ES-I3 (cell line): ENCODE results near the gene POLG.

Experiments
- H3K36me3 ChIP-seq: 2 replicates; pipeline ENCODE4 v1.6.1; 2013; ENCODE audit warnings: mild to moderate bottlenecking, low read length, control low read depth, moderate library complexity; ENCODE audit not compliant: insufficient read depth
- H3K4me1 ChIP-seq: 2 replicates; pipeline ENCODE4 v1.6.1; 2013; ENCODE audit warnings: mild to moderate bottlenecking, control low read depth, low read length; ENCODE audit not compliant: insufficient read depth
- H3K9ac ChIP-seq: 2 replicates; pipeline ENCODE4 v1.6.1; 2013; ENCODE audit warnings: low read depth, mild to moderate bottlenecking, low read length, moderate library complexity
- H3K9me3 ChIP-seq: 2 replicates; pipeline ENCODE4 v1.6.1; 2013; ENCODE audit warnings: mild to moderate bottlenecking, low read length, moderate library complexity; ENCODE audit not compliant: control insufficient read depth, insufficient read depth

POLG gene

GRCh38 chr15:89352476-89352875 is 17.9 kb upstream of the POLG start:
- H3K9me3 ChIP-seq = no peaks in the 10 kb centered on the region
- H3K9ac ChIP-seq = no peak overlapping the region
- no peaks in the 10 kb centered on the region for H3K4me1 ChIP-seq
- H3K36me3 ChIP-seq = no peaks in the 10 kb centered on the region

GRCh38 chr15:89349206-89349558 is 14.6 kb upstream of the POLG start:
- 0 out of 2 replicates have a peak, but pooled peaks cover 5% of the 10 kb centered on the region for H3K4me1 ChIP-seq
- no peaks in the 10 kb centered on the region for H3K9me3 ChIP-seq
- no peaks in the 10 kb centered on the region for H3K36me3 ChIP-seq
- H3K9ac ChIP-seq = no peak overlapping the region

GRCh38 chr15:89346516-89347231 is 12.1 kb upstream of the POLG start:
- H3K36me3 ChIP-seq = no peaks in the 10 kb centered on the region
- H3K9ac ChIP-seq = no peak overlapping the region
- no peaks in the 10 kb centered on the region for H3K9me3 ChIP-seq
- H3K4me1 ChIP-seq = 0 out of 2 replicates have a peak, but pooled peaks cover 5% of the 10 kb centered on the region

GRCh38 chr15:89345248-89345647 is 10.6 kb upstream of the POLG start:
- Histone ChIP-seq H3K36me3 (no peaks in the 10 kb centered on the region), H3K4me1 (0 out of 2 replicates have a peak, but pooled peaks cover 5% of the 10 kb centered on the region), H3K9ac (no peak overlapping the region), H3K9me3 (no peaks in the 10 kb centered on the region)

GRCh38 chr15:89342840-89343239 is 8.2 kb upstream of the POLG start:
- H3K36me3 ChIP-seq = no peaks in the 10 kb centered on the region
- no peak overlapping the region for H3K9ac ChIP-seq
- H3K4me1 ChIP-seq = 0 out of 2 replicates have a peak, but pooled peaks cover 5% of the 10 kb centered on the region
- H3K9me3 ChIP-seq = no peaks in the 10 kb centered on the region

- Histone ChIP-seq H3K9me3 (no peaks in the 10 kb centered on the region), H3K36me3 (no peaks in the 10 kb centered on the region), H3K4me1 (no peaks in the 10 kb centered on the region), H3K9ac (no peak overlapping the region)
These were observed 6.8 kb upstream of the POLG start for GRCh38 chr15:89341316-89342005.

GRCh38 chr15:89340573-89340972 is 5.9 kb upstream of the POLG start:
- Histone ChIP-seq H3K9ac (no peak overlapping the region), H3K36me3 (no peaks in the 10 kb centered on the region), H3K4me1 (no peaks in the 10 kb centered on the region), H3K9me3 (no peaks in the 10 kb centered on the region)

- Histone ChIP-seq H3K4me1 (no peaks in the 10 kb centered on the region), H3K36me3 (no peaks in the 10 kb centered on the region)
These were observed 3.4 kb upstream of the POLG start for GRCh38 chr15:89338036-89338435.

GRCh38 chr15:89335298-89336041 is 846 bp upstream of the POLG start:
- Histone ChIP-seq H3K36me3 (peaks cover 11% of the 10 kb centered on the region), H3K4me1 (no peaks in the 10 kb centered on the region; the same call in 1 of the 2 replicates), H3K9me3 (no peaks in the 10 kb centered on the region), H3K9ac (peak overlapping the region; percentile 69)

More at GRCh38 chr15:89338036-89338435, 3.4 kb upstream of the POLG start:
- no peak overlapping the region for H3K9ac ChIP-seq
- no peaks in the 10 kb centered on the region for H3K9me3 ChIP-seq

- Histone ChIP-seq H3K9ac (peak overlapping the region; percentile 74), H3K36me3 (peaks cover 18% of the 10 kb centered on the region), H3K9me3 (no peaks in the 10 kb centered on the region), H3K4me1 (no peaks in the 10 kb centered on the region; the same call in 1 of the 2 replicates)
These were observed 590 bp downstream of the POLG start for GRCh38 chr15:89333959-89334509.

- H3K36me3 ChIP-seq = peaks cover 18% of the 10 kb centered on the region
- no peaks in the 10 kb centered on the region; the same call in 1 of the 2 replicates for H3K4me1 ChIP-seq
These were observed 1.4 kb downstream of the POLG start for GRCh38 chr15:89333011-89333860.

GRCh38 chr15:89332446-89332845 is 2.2 kb downstream of the POLG start:
- Histone ChIP-seq H3K4me1 (no peaks in the 10 kb centered on the region; the same call in 1 of the 2 replicates), H3K36me3 (peaks cover 24% of the 10 kb centered on the region), H3K9me3 (no peaks in the 10 kb centered on the region), H3K9ac (no peak overlapping the region)

More at GRCh38 chr15:89333011-89333860, 1.4 kb downstream of the POLG start:
- Histone ChIP-seq H3K9ac (peak overlapping the region; percentile 74), H3K9me3 (no peaks in the 10 kb centered on the region)

- Histone ChIP-seq H3K4me1 (no peaks in the 10 kb centered on the region; the same call in 1 of the 2 replicates), H3K9ac (no peak overlapping the region), H3K36me3 (peaks cover 31% of the 10 kb centered on the region), H3K9me3 (no peaks in the 10 kb centered on the region)
These were observed 3.6 kb downstream of the POLG start for GRCh38 chr15:89330881-89331595.
